H9 (cell line): ENCODE data around the gene FAM149B1. TPM values are rescaled to one million over a fixed set of nuclear protein-coding genes. Genes with fewer than 3 reads are reported as not detected.

Source experiments
- DNase-seq: peaks from one replicate; pipeline ENCODE4 v3.0.0-alpha.2; 2017
- H2AFZ ChIP-seq: one replicate; pipeline ENCODE4 v1.6.1; 2013; ENCODE audit warnings: mild to moderate bottlenecking, low read length, control low read depth, moderate library complexity
- H2AK5ac ChIP-seq: 2 replicates; pipeline ENCODE4 v1.6.1; 2013; ENCODE audit warnings: low read length, control low read depth, mixed read lengths; ENCODE audit not compliant: insufficient read length
- H2BK120ac ChIP-seq: one replicate; pipeline ENCODE4 v1.6.1; 2013; ENCODE audit warnings: low read depth, mild to moderate bottlenecking, low read length, control low read depth, inconsistent platforms; ENCODE audit not compliant: poor library complexity, severe bottlenecking
- H2BK12ac ChIP-seq: 2 replicates; pipeline ENCODE4 v1.6.1; 2013; ENCODE audit warnings: low read length, control low read depth, mixed read lengths, low read depth; ENCODE audit not compliant: insufficient read length
- H2BK15ac ChIP-seq: 2 replicates; pipeline ENCODE4 v1.6.1; 2013; ENCODE audit warnings: low read depth, low read length, control low read depth
- H2BK20ac ChIP-seq: one replicate; pipeline ENCODE4 v1.6.1; 2013; ENCODE audit warnings: low read depth, mild to moderate bottlenecking, low read length, control low read depth, inconsistent platforms; ENCODE audit not compliant: poor library complexity, severe bottlenecking
- H2BK5ac ChIP-seq: 2 replicates; pipeline ENCODE4 v1.6.1; 2013; ENCODE audit warnings: low read length, control low read depth, mixed read lengths; ENCODE audit not compliant: insufficient read length
- H3K14ac ChIP-seq: 2 replicates; pipeline ENCODE4 v1.6.1; 2013; ENCODE audit warnings: low read length, control low read depth; ENCODE audit not compliant: insufficient read depth
- H3K18ac ChIP-seq: 2 replicates; pipeline ENCODE4 v1.6.1; 2013; ENCODE audit warnings: low read depth, mild to moderate bottlenecking, mixed read lengths, low read length, control low read depth; ENCODE audit not compliant: insufficient read length
- H3K23ac ChIP-seq: 2 replicates; pipeline ENCODE4 v1.6.1; 2013; ENCODE audit warnings: low read length, control low read depth, mixed read lengths, low read depth; ENCODE audit not compliant: insufficient read length
- H3K23me2 ChIP-seq: 2 replicates; pipeline ENCODE4 v1.6.1; 2013; ENCODE audit warnings: low read depth, mild to moderate bottlenecking, mixed read lengths, low read length, control low read depth; ENCODE audit not compliant: insufficient read length, poor library complexity, severe bottlenecking
- H3K27ac ChIP-seq: 2 replicates; pipeline ENCODE4 v1.5.1; 2013; ENCODE audit warnings: low read length, control low read depth, mixed read lengths, low read depth; ENCODE audit not compliant: insufficient read length
- H3K27me3 ChIP-seq: 2 replicates; pipeline ENCODE4 v1.6.1; 2013; ENCODE audit warnings: low read length, control low read depth, inconsistent platforms; ENCODE audit not compliant: insufficient read depth
- H3K4ac ChIP-seq: 2 replicates; pipeline ENCODE4 v1.6.1; 2013; ENCODE audit warnings: low read depth, mild to moderate bottlenecking, control low read depth, inconsistent platforms, low read length, moderate library complexity
- H3K4me1 ChIP-seq: 2 replicates; pipeline ENCODE4 v1.6.1; 2013; ENCODE audit warnings: low read length, control low read depth, inconsistent platforms; ENCODE audit not compliant: insufficient read depth
- H3K4me2 ChIP-seq: 2 replicates; pipeline ENCODE4 v1.6.1; 2013; ENCODE audit warnings: low read length, control low read depth, mixed read lengths; ENCODE audit not compliant: insufficient read length, insufficient read depth
- H3K56ac ChIP-seq: 2 replicates; pipeline ENCODE4 v1.6.1; 2013; ENCODE audit warnings: low read depth, mild to moderate bottlenecking, mixed read lengths, low read length, control low read depth; ENCODE audit not compliant: insufficient read length
- H3K79me1 ChIP-seq: 2 replicates; pipeline ENCODE4 v1.6.1; 2013; ENCODE audit warnings: low read depth, mild to moderate bottlenecking, moderate library complexity, low read length, control low read depth, inconsistent platforms; ENCODE audit not compliant: insufficient read depth, poor library complexity, severe bottlenecking
- H3K79me2 ChIP-seq: 2 replicates; pipeline ENCODE4 v1.6.1; 2013; ENCODE audit warnings: low read length, control low read depth, inconsistent platforms; ENCODE audit not compliant: insufficient read depth
- H3K9ac ChIP-seq: 2 replicates; pipeline ENCODE4 v1.6.1; 2013; ENCODE audit warnings: low read length, control low read depth, mixed read lengths; ENCODE audit not compliant: insufficient read length; ENCODE audit errors: extremely low read depth
- H3K9me3 ChIP-seq: one replicate; pipeline ENCODE4 v1.6.1; 2013; ENCODE audit warnings: low read depth, low read length, inconsistent platforms; ENCODE audit not compliant: control insufficient read depth
- H3T11ph ChIP-seq: one replicate; pipeline ENCODE4 v1.6.1; 2013; ENCODE audit warnings: mild to moderate bottlenecking, low read length, control low read depth, inconsistent platforms
- H4K20me1 ChIP-seq: one replicate; pipeline ENCODE4 v1.6.1; 2013; ENCODE audit not compliant: control insufficient read depth, insufficient read length, insufficient read depth
- H4K5ac ChIP-seq: 2 replicates; pipeline ENCODE4 v1.6.1; 2013; ENCODE audit warnings: low read depth, mild to moderate bottlenecking, mixed read lengths, low read length, control low read depth; ENCODE audit not compliant: insufficient read length
- H4K8ac ChIP-seq: replicated peaks from 2 replicates; pipeline ENCODE4 v1.6.1; 2013; ENCODE audit warnings: low read length, control low read depth, mixed read lengths, low read depth; ENCODE audit not compliant: insufficient read length
- H4K91ac ChIP-seq: 2 replicates; pipeline ENCODE4 v1.6.1; 2013; ENCODE audit warnings: low read depth, mild to moderate bottlenecking, moderate library complexity, mixed read lengths, low read length, control low read depth; ENCODE audit not compliant: insufficient read length
- H3K27ac Mint-ChIP-seq, 3 experiments: 2 replicates in 2 of 3; 3 replicates in 1 of 3; pipeline ENCODE4 v1.8.0; 2020 to 2021; ENCODE audit warnings: mixed read lengths in 3 of 3, mild to moderate bottlenecking in 1 of 3, moderate library complexity in 1 of 3
- H3K27me3 Mint-ChIP-seq: 2 replicates; pipeline ENCODE4 v1.8.0; 2021; ENCODE audit warnings: low read depth, mild to moderate bottlenecking, moderate library complexity, mixed read lengths
- H3K36me3 Mint-ChIP-seq, 3 experiments: 2 replicates in 2 of 3; 3 replicates in 1 of 3; pipeline ENCODE4 v1.8.0; 2020 to 2021; ENCODE audit warnings: low read depth in 3 of 3, mixed read lengths in 3 of 3; ENCODE audit not compliant: insufficient read depth in 1 of 3
- H3K4me1 Mint-ChIP-seq, 2 experiments: 2 replicates each; pipeline ENCODE4 v1.8.0; 2020; ENCODE audit warnings: mixed read lengths in 2 of 2
- H3K4me3 Mint-ChIP-seq, 2 experiments: 2 replicates in 1 of 2; 3 replicates in 1 of 2; pipeline ENCODE4 v1.8.0; 2020 to 2021; ENCODE audit warnings: mild to moderate bottlenecking in 2 of 2, mixed read lengths in 2 of 2, moderate library complexity in 1 of 2
- H3K9me3 Mint-ChIP-seq, 2 experiments: 2 replicates in 1 of 2; 3 replicates in 1 of 2; pipeline ENCODE4 v1.8.0; 2020; ENCODE audit warnings: mild to moderate bottlenecking in 2 of 2, mixed read lengths in 2 of 2, moderate library complexity in 1 of 2
- CTCF ChIP-seq: fragments of 200-600 bp; sonication (generic); conservative IDR thresholded peaks from 3 replicates; pipeline ENCODE4 v1.8.0; 2021; ENCODE audit warnings: antibody characterized with exemption, mild to moderate bottlenecking
- WGBS: extraction: QIAGEN DNeasy Blood & Tissue Kit; methylation state at CpG from one replicate; pipeline ENCODE4 v1.1.7; 2013; ENCODE audit warnings: missing lambda C conversion rate, low lambda C conversion rate, mixed read lengths; ENCODE audit not compliant: insufficient read length; ENCODE audit errors: extremely low coverage; 5-methylcytosine and 5-hydroxymethylcytosine counted together
- total RNA-seq: library from RNA; stranded (reverse); gene quantifications from 2 replicates; pipeline ENCODE4 v1.2.1, GENCODE V29; 2021

FAM149B1 gene
- total RNA-seq, 1 experiment from 2014 or later, result 17.9 TPM

GRCh38 chr10:73252445-73253224, 84.7 kb downstream of the FAM149B1 start, which contains the start of gene MRPS16:
TSS of gene MRPS16 (minus strand) at chr10:73252644. CDS start at chr10:73252482, 162 bp downstream.
- H3K9me3 ChIP-seq, result no peaks in the 10 kb centered on the region
- H4K8ac ChIP-seq, result no peak within 1 kb of the TSS
- no peak within 1 kb of the TSS for H2BK12ac ChIP-seq
- peak within 1 kb of the TSS; percentile 64; the same call in 1 of the 2 replicates for H3K14ac ChIP-seq
- peak within 1 kb of the TSS; percentile 94 to 97 for H3K4me3 Mint-ChIP-seq
- no peak within 1 kb of the TSS for H3T11ph ChIP-seq
- peak within 1 kb of the TSS; percentile 97 to 99 (median 98) for H3K27ac Mint-ChIP-seq
- peaks cover 0 to 2% of the 10 kb centered on the region in 2 experiments; a peak in 1 of 5 replicates for H3K9me3 Mint-ChIP-seq
- no peak within 1 kb of the TSS for H3K23ac ChIP-seq
- no peaks in the 10 kb centered on the region for H4K20me1 ChIP-seq
- H3K9ac ChIP-seq, result peak within 1 kb of the TSS; percentile 94
- no peak within 1 kb of the TSS for H4K5ac ChIP-seq
- H3K36me3 Mint-ChIP-seq, result peaks cover 16 to 36% (median 21%) of the 10 kb centered on the region in 3 experiments
- H3K4ac ChIP-seq, result no peak within 1 kb of the TSS; the same call in 1 of the 2 replicates
- H3K4me1 ChIP-seq, result no peaks in the 10 kb centered on the region
- peak within 1 kb of the TSS; percentile 67 for H3K4me2 ChIP-seq
- peak within 1 kb of the TSS; percentile 13 for H2BK5ac ChIP-seq
- H2BK15ac ChIP-seq, result no peak within 1 kb of the TSS
- peaks cover 10% of the 10 kb centered on the region for H3K79me1 ChIP-seq
- H3K56ac ChIP-seq, result no peak within 1 kb of the TSS
- H3K27ac ChIP-seq, result peak within 1 kb of the TSS; percentile 59
- no peaks in the 10 kb centered on the region for H3K27me3 ChIP-seq
- peak within 1 kb of the TSS; percentile 75 for H3K18ac ChIP-seq
- H3K27me3 Mint-ChIP-seq, result no peaks in the 10 kb centered on the region
- H2AFZ ChIP-seq, result peak within 1 kb of the TSS; percentile 56
- no peak within 1 kb of the TSS for H2AK5ac ChIP-seq
- H4K91ac ChIP-seq, result no peak within 1 kb of the TSS
- WGBS, result no CpG with 5 or more reads among the region's 51 CpGs
- H3K23me2 ChIP-seq, result peaks cover 6% of the 10 kb centered on the region
- H2BK20ac ChIP-seq, result no peak within 1 kb of the TSS
- TF ChIP-seq CTCF, result no peak; the same call in 2 of the 3 replicates
- peaks cover 6% of the 10 kb centered on the region; the same call in 1 of the 2 replicates for H3K79me2 ChIP-seq
- H2BK120ac ChIP-seq, result no peak within 1 kb of the TSS
- peak; percentile 98 for DNase-seq
- H3K4me1 Mint-ChIP-seq, result peaks cover 13 to 23% of the 10 kb centered on the region in 2 experiments
